Stimulated activated CD4-positive, alpha-beta T cell treated with anti-CD3 and anti-CD28 coated beads, Interleukin-12 subunit alpha, Interleukin-12 subunit beta, amount 100 ng/mL, for 4 hours (primary cell): ENCODE results near the gene ATPAF2.

ENCODE experiments used
- DNase-seq: peaks from one replicate; pipeline ENCODE4 v3.0.0-alpha.2; 2020

The ATPAF2 gene

DNA sequence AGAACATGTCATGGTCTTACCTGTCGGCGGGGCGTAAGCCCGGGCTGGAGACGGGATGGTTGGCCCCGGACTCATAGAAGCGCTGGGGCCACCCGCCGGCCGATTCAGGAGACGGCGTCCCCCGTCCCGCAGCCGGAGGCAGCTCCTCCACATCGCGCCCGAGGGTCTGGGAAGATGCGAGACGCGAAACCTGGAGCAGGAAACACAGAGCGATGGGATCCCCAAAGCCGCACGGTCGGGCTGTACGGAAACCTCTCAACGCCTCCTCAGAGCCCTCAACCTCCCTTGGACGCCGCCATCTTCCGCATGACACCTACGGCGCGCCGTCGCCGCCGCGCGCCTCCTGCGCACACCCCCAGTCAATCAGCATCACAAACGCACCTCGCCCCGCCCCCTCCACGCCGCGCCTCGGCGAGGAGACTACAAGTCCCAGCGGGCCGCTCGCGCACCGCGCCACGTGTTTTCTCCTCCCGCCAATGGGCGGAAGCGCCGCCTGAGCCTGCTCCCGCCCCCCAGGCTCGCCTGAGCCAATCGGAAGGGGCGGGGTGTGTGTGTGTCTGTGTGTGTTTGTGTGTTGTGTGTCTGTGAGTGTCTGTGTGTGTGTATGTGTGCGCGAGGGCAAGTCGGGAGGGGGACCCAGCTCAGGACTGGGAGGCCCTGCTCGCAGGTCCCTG lies at the start of gene ATPAF2, which contains the start of gene GID4:
ATPAF2 (minus strand) TSS at position 308 of the 674 bp plus-strand sequence; CDS start at position 153, 155 bp downstream.
GID4 (plus strand) TSS at position 548 of the 674 bp plus-strand sequence; CDS start at position 605, 57 bp downstream.
- DNase-seq, result peak; percentile 100

DNA sequence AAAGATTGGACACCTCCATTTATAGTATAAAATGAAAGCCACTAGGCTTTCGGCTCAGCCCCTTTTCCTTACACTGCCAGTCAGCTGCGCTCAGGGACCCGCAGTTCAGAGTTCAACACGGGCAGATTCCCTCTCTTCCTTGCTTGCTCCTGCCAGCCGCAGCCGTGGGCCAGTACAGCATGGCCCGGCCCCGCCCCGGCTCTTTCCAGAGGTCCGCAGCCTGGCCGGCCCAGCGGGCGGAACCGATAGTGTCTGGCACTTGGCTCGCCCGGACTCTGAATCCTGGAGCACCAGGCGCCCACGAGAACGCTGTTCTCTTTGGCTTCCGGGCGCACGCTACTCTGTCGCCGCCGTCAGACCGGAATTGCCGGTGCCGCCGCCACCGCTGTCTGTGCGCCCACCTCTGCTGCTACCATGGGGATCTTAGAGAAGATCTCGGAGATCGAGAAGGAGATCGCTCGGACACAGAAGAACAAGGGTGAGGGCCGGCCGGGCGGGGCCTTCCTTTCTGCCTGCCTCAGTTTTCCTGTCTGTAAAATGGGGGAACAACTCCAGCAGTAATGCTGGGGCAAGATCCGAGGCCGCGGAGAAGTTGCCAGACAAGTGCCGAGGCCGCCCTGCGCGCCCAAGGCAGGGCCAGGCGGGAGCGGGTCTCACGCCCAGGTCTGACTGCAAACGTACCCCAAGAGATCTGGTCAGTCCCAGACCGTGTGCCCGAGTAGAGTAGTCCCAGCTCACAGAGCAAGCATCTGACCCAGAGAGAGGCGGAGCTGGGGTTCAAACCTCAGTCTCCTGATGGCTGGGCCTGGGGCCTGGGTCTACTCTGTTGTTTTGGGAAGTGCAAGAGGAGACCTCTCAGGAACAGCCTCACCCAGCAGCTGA lies 48.9 kb upstream of the ATPAF2 start, which contains the start of gene DRG2:
DRG2 (plus strand) TSS at position 339 of the 882 bp plus-strand sequence; CDS start at position 415, 76 bp downstream.
- peak; percentile 90 for DNase-seq

- DNase-seq, result no peak
Measured at GRCh38 chr17:18084256-18084655, 45.3 kb upstream of the ATPAF2 start.

DNA sequence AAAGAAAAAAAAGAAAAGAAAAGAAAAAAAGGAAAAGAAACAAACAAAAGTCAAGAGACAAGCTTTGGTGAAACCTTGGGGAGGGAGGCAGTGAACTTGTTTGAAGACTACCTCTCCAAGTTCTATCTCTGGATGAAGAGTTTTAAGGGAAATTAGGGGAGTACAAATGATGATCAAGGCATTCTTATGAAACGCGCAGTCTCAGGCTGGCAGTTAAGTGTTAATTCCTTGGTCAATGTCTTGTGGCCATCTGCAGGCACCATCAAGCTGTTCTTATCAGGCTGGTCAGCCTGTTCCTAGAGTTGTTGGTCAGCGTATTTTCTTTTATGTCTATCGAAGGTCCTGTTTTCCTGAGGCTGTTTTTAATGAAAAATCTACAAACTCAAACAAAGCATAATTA lies 40.6 kb upstream of the ATPAF2 start:
- no peak for DNase-seq

DNA sequence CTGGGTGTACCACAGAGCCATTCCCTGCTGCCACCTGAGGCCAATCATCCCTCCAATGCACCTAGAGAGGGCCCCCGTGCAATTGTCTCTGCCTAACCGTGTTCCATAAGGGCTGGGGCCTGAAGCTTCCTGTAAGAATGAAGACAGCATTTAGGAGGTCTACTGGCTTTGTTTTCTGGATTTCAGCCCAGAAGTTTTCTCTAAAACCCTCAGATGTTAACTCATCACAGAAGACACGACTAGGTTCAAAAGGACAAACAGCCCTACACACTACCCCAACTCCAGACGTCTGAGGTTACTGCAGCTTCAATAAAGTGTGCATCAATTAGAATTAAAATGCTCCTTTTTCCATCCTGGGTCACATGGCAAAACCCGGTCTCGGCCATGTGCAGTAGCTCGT lies 38.0 kb upstream of the ATPAF2 start:
- DNase-seq, result no peak

- DNase-seq, result no peak
Measured at GRCh38 chr17:18074566-18075272, 35.8 kb upstream of the ATPAF2 start.

- no peak for DNase-seq
Measured at GRCh38 chr17:18071751-18072150, 32.8 kb upstream of the ATPAF2 start.

GRCh38 chr17:18070861-18071340 lies 31.9 kb upstream of the ATPAF2 start:
- DNase-seq, result no peak

GRCh38 chr17:18069101-18069500 lies 30.1 kb upstream of the ATPAF2 start:
- no peak for DNase-seq

DNA sequence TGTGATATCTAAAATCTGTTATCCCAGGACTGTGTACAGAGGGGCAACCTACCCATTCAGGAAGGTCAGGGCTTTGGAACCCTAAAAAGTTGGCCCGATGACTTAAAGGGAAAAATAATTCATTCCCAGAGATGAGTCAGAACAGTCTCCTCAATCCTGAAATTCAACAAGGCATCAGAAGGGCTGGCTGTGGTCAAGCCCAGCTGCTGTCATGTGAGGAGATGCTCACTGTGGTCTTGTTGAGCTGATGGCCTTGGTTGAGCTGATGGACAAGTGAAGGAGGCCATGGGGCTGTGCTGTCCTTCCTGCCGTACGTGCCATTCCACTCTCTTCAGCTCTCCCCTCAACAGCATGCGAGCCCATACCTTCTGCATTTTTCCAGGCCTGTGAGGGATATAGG lies 27.9 kb upstream of the ATPAF2 start:
- no peak for DNase-seq

- DNase-seq, result no peak
Measured at GRCh38 chr17:18065546-18065945, 26.6 kb upstream of the ATPAF2 start.

GRCh38 chr17:18064053-18064452 lies 25.1 kb upstream of the ATPAF2 start:
- DNase-seq, result no peak

GRCh38 chr17:18059283-18059682 lies 20.3 kb upstream of the ATPAF2 start:
- no peak for DNase-seq

GRCh38 chr17:18056214-18056613 lies 17.2 kb upstream of the ATPAF2 start:
- DNase-seq, result no peak

DNA sequence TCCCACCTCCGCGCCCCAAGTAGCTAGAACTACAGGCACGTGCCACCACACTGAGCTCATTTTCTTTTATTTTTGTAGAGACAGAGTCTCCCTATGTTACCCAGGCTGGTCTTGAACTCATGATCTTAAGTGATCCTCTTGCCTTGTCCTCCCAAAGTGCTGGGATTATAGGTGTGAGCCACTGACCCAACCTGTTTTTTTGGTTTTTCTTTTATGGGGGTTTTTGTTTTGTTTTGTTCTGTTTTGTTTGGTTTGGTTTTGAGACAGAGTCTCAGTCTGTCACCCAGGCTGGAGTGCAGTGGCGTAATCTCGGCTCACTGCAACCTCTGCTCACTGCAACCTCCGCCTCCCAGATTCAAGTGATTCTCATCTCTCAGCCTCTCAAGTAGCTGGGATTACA lies 16.6 kb upstream of the ATPAF2 start:
- no peak for DNase-seq

DNA sequence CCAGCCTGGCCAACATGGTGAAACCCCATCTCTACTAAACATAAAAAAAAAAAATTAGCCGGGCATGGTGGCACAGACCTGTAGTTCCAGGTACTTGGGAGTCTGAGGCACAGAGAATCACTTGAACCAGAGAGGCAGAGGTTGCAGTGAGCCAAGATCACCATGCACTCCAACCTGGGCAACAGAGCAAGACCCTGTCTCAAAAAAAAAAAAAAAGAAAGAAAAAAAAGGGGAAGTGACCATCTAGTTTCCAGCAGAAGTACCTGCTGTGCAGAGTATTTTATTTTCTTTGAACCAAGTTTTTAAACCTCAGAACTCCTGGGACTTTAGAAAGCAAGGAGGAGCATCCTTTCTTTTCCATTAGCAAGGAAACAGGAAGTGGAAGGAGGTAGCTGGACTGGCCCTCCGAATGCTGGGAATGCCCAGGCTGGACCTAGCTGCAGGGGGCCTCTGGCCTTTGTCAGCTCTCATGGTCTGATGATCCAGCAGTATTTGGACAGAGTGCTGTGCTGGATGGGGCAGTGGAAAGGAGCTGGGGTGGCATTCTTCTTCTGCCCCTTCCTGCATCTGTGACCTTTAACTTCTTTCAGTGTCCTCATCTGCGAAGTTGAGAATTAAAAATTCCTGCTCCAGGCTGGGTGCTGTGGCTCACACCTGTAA lies 6.9 kb upstream of the ATPAF2 start:
- no peak for DNase-seq

GRCh38 chr17:18044609-18045008 lies 5.6 kb upstream of the ATPAF2 start:
- no peak for DNase-seq

- DNase-seq, result no peak
Measured at GRCh38 chr17:18043491-18043890, 4.5 kb upstream of the ATPAF2 start.

DNA sequence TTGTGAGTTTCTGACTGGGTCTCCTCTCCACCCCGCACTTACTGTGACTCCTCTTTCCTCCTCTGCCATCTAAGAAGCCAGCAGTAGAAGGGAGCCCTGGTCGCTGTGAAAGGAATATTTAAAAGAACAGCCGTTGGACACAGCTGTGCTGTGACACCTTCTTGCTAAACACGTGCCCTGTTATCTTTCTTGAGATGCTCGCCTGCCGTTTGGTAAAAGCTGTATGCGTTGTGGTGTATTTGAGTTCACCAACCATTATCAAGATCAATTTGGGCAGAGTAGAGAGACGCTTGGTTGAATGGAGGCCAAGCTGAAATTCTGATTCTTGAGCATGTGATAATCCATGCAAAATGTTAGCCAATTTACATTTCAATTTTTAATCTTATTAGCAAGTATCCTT lies 4.0 kb upstream of the ATPAF2 start:
- no peak for DNase-seq

DNA sequence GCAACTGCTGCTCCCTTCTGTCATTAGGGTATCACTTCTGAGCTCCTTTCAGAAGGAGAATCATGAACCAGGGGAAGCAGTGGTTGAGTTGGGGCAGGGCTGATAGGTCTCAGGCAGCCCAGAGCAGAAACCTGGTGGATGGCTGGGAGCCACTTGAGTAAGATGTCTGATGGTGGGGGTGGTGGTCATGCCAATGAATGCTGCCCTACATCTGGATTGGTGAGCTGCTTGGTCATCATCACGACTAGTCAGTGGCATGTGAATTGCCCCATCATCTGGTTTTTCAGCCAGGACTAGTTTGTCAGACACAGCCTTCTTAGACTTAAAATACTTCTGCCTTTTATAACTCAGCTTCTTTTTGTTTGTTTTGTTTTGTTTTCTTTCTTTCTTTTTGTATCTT lies 2.8 kb upstream of the ATPAF2 start:
- no peak for DNase-seq

DNA sequence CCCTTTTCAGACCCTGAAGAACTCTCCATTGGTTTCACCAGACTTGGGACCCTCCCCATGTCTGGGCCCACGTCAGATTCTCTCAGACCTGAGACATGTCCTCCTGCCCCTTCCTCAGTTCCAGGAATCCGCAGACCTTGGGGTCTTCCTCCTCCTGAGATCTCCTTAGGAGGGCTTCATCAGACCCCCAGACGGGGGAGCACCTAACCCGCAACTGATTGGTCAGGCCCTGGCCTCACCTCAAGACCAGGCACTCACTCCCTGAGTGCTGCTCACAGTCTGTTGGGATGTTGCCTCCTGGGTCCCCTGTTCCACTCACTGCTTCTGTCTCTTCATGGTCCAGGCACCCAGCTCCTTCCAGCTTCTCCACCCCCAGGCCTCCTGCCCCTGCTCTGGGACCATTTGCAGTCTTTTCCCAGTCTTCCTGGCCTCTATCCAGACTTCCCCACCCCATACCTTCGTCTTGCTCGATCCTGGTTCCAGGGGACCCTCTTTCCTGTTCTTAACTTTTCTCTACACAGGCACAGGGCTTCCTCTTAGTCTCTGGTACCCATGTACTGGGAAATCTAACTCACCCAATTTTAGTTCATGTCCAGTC lies 1.4 kb upstream of the ATPAF2 start:
- DNase-seq, result no peak
